SU-DHL-6 (cell line): ENCODE measurements around the gene PARP16.

ENCODE experiments used
- H2AFZ ChIP-seq: fragments of 200-600 bp; sonication (generic); 2 replicates; pipeline ENCODE4 v1.6.1; 2014; ENCODE audit warnings: low read depth, mild to moderate bottlenecking, moderate library complexity, mixed read lengths, antibody characterized with exemption, low read length; ENCODE audit not compliant: severe bottlenecking
- H3F3A ChIP-seq: fragments of 200-600 bp; shearing (Covaris generic); 2 replicates; pipeline ENCODE4 v1.6.0; 2016; ENCODE audit warnings: antibody characterized with exemption, mild to moderate bottlenecking; ENCODE audit not compliant: insufficient read depth
- H3K27ac ChIP-seq: fragments of 200-600 bp; sonication (generic); 2 replicates; pipeline ENCODE4 v1.5.1; 2016; ENCODE audit warnings: low read depth, mild to moderate bottlenecking, low read length, moderate library complexity, mixed read lengths
- H3K27me3 ChIP-seq: fragments of 200-600 bp; sonication (generic), shearing (Covaris generic); 2 replicates; pipeline ENCODE4 v1.6.0; 2014; ENCODE audit warnings: mild to moderate bottlenecking, low read length
- H3K36me3 ChIP-seq: fragments of 200-600 bp; sonication (generic); 2 replicates; pipeline ENCODE4 v1.6.1; 2014; ENCODE audit warnings: mild to moderate bottlenecking, low read length, mixed read lengths
- H3K4me2 ChIP-seq: fragments of 300-600, 200-600 bp; shearing (Covaris generic), sonication (generic); 2 replicates; pipeline ENCODE4 v1.6.0; 2014; ENCODE audit warnings: low read length, low read depth, mild to moderate bottlenecking; ENCODE audit not compliant: poor library complexity, severe bottlenecking
- H3K4me3 ChIP-seq: fragments of 200-600 bp; sonication (generic); 2 replicates; pipeline ENCODE4 v1.5.1; 2014; ENCODE audit warnings: antibody characterized with exemption, low read length, mild to moderate bottlenecking, mixed read lengths; ENCODE audit not compliant: insufficient read depth, poor library complexity, severe bottlenecking
- H3K79me2 ChIP-seq: fragments of 200-600 bp; sonication (generic); 2 replicates; pipeline ENCODE4 v1.6.1; 2014; ENCODE audit warnings: mild to moderate bottlenecking, low read length, moderate library complexity; ENCODE audit not compliant: insufficient read depth
- H3K9ac ChIP-seq: fragments of 200-600 bp; sonication (generic); 2 replicates; pipeline ENCODE4 v1.7.0; 2014; ENCODE audit warnings: mild to moderate bottlenecking, low read length
- H3K9me2 ChIP-seq: fragments of 200-600 bp; sonication (generic); replicated peaks from 2 replicates; pipeline ENCODE4 v1.6.1; 2014; ENCODE audit warnings: low read length; ENCODE audit not compliant: insufficient read depth
- H3K9me3 ChIP-seq: fragments of 200-600 bp; sonication (generic); 2 replicates; pipeline ENCODE4 v1.6.1; 2014; ENCODE audit warnings: low read length, mixed read lengths; ENCODE audit not compliant: insufficient read depth
- H4K20me1 ChIP-seq: fragments of 200-600 bp; sonication (generic); 2 replicates; pipeline ENCODE4 v1.6.1; 2014; ENCODE audit warnings: low read depth, mild to moderate bottlenecking, antibody characterized with exemption, low read length, moderate library complexity, mixed read lengths
- CTCF ChIP-seq: fragments of 200-600 bp; sonication (generic); IDR thresholded peaks from one replicate; pipeline ENCODE4 v1.5.1; 2017; ENCODE audit warnings: antibody characterized with exemption, mild to moderate bottlenecking, low read length, moderate library complexity; ENCODE audit not compliant: insufficient read depth, poor library complexity, severe bottlenecking
- EZH2phosphoT487 ChIP-seq: fragments of 200-600 bp; sonication (generic), shearing (Covaris generic); conservative IDR thresholded peaks from 2 replicates; pipeline ENCODE4 v1.6.1; 2018; ENCODE audit warnings: mild to moderate bottlenecking, antibody characterized with exemption, low read length, moderate library complexity, mixed read lengths

PARP16 gene, protein sequence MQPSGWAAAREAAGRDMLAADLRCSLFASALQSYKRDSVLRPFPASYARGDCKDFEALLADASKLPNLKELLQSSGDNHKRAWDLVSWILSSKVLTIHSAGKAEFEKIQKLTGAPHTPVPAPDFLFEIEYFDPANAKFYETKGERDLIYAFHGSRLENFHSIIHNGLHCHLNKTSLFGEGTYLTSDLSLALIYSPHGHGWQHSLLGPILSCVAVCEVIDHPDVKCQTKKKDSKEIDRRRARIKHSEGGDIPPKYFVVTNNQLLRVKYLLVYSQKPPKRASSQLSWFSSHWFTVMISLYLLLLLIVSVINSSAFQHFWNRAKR

DNA sequence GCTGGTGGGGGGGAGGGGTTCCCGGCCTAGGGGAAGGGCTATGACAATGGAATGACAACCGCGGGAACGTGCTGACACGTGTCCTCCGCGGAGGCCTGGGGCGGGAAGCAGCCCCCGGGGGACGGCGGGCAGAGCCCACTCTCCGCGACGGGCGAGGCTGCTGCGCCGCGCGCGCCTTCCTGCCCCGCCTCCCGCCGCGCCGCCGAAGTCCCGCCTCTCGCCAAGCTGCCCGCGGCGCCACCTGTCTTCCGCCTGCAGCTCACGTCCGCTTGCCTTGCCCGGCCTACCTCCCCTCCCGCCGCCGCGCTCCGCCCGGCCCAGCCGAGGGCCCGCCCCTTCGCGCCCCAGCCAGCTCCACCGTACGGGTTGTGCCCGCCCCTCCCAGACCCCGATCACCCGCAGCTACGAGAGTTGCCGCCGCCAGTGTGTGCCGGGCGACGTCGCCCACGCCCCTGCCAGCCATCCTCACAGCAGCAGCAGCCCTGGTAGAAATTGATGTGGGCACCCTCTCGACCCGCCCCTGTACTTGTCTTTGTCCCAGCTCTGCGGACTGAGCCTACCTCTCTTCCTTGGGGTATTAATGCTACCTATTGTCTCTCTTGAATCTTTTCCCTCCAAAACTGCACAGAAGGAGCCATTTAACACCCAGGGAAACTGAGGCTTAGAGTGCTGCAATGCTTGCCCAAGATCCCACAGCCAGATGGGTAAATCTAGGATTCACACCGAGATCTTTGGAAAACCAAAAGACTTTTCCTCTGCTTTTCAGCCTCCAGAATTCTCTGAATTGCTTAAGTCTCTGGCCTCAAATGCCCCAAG lies at the start of gene PARP16:
Gene PARP16, minus strand, starts transcription at position 180 of the 816 bp plus-strand sequence. CDS start 457 bp downstream, outside the sequence.
- Histone ChIP-seq H3K27me3 (no peaks in the 10 kb centered on the region), H3K36me3 (no peaks in the 10 kb centered on the region), H3K9me2 (no peaks in the 10 kb centered on the region), H3K4me2 (peak within 1 kb of the TSS; percentile 90), H3F3A (0 out of 2 replicates have a peak, but pooled peaks cover 7% of the 10 kb centered on the region), H3K27ac (peak within 1 kb of the TSS; percentile 55), H3K9me3 (no peaks in the 10 kb centered on the region), H2AFZ (peak within 1 kb of the TSS; percentile 92), H3K9ac (peak within 1 kb of the TSS; percentile 74), H3K79me2 (no peaks in the 10 kb centered on the region), H4K20me1 (no peaks in the 10 kb centered on the region), H3K4me3 (peak within 1 kb of the TSS; percentile 62)
- TF ChIP-seq CTCF = no peak
- TF ChIP-seq EZH2phosphoT487 = no peak

GRCh38 chr15:65335278-65336055 lies 48.8 kb upstream of the PARP16 start:
- Histone ChIP-seq H3K36me3 (no peaks in the 10 kb centered on the region), H3K4me2 (no peak overlapping the region)

More at GRCh38 chr15:65335278-65336055, 48.8 kb upstream of the PARP16 start:
- Histone ChIP-seq H4K20me1 (no peaks in the 10 kb centered on the region), H3K27me3 (no peaks in the 10 kb centered on the region), H3K4me3 (no peak overlapping the region), H3K9ac (no peak overlapping the region), H3K9me2 (no peaks in the 10 kb centered on the region), H3F3A (no peaks in the 10 kb centered on the region), H2AFZ (no peak overlapping the region), H3K9me3 (no peaks in the 10 kb centered on the region), H3K27ac (no peak overlapping the region), H3K79me2 (no peaks in the 10 kb centered on the region)
- TF ChIP-seq CTCF (no peak), EZH2phosphoT487 (no peak)
